H1 (cell line): ENCODE results near the gene OPCML. TPM values are rescaled to one million over a fixed set of nuclear protein-coding genes. Genes with fewer than 3 reads are reported as not detected.

Experiments
- CTCF ChIA-PET: fragments of 300-600 bp; sonication (Branson Sonifier 250); formaldehyde crosslinking; loops from one replicate; lab custom pipeline; 2021; ENCODE audit not compliant: partially characterized antibody; lab: Charles Lee
- POLR2A ChIA-PET: fragments of 300-600 bp; sonication (Branson Sonifier 250); formaldehyde crosslinking; loops from one replicate; lab custom pipeline; 2021; ENCODE audit warnings: inconsistent platforms; ENCODE audit not compliant: partially characterized antibody; lab: Charles Lee
- DNase-seq, 2 experiments: peaks; one replicate each; pipeline versions ENCODE4 v3.0.0 to v3.0.0-alpha.2; 2010 to 2022; ENCODE audit warnings: low spot score in 2 of 2, low read depth in 1 of 2, mixed read lengths in 1 of 2
- FAIRE-seq: peaks from 2 replicates; lab custom pipeline; 2011; peaks lifted over from hg19 to GRCh38; lab: Jason Lieb, UNC
- H2AFZ ChIP-seq: 2 replicates; pipeline ENCODE4 v1.8.1; 2012; ENCODE audit warnings: low read length, inconsistent platforms
- H2AK5ac ChIP-seq: 2 replicates; pipeline ENCODE4 v1.6.1; 2013; ENCODE audit warnings: low read depth, low read length
- H2BK120ac ChIP-seq: replicated peaks from 2 replicates; pipeline ENCODE3; 2013; ENCODE audit warnings: low read depth, low read length, inconsistent platforms
- H2BK12ac ChIP-seq: 2 replicates; pipeline ENCODE4 v1.6.1; 2013; ENCODE audit warnings: low read depth, low read length
- H2BK15ac ChIP-seq: 2 replicates; pipeline ENCODE4 v1.6.1; 2013; ENCODE audit warnings: low read length
- H2BK20ac ChIP-seq: 2 replicates; pipeline ENCODE4 v1.6.1; 2013; ENCODE audit warnings: low read length
- H2BK5ac ChIP-seq: 2 replicates; pipeline ENCODE4 v1.6.1; 2013; ENCODE audit warnings: low read depth, low read length
- H3K14ac ChIP-seq: 2 replicates; pipeline ENCODE4 v1.6.1; 2013; ENCODE audit warnings: inconsistent platforms; ENCODE audit not compliant: insufficient read length
- H3K18ac ChIP-seq: 2 replicates; pipeline ENCODE4 v1.6.1; 2013; ENCODE audit warnings: low read length; ENCODE audit errors: extremely low read depth
- H3K23ac ChIP-seq: 2 replicates; pipeline ENCODE4 v1.6.1; 2013; ENCODE audit warnings: inconsistent platforms; ENCODE audit not compliant: insufficient read length
- H3K23me2 ChIP-seq: 2 replicates; pipeline ENCODE4 v1.6.1; 2013; ENCODE audit warnings: low read depth, low read length
- H3K27ac ChIP-seq: 2 replicates; pipeline ENCODE4 v1.6.1; 2011; ENCODE audit warnings: low read depth, low read length, inconsistent platforms
- H3K27me3 ChIP-seq, 4 experiments: replicated peaks in 1 of 4; 1 replicate in 1 of 4; 2 replicates in 3 of 4; pipeline versions ENCODE4 v1.6.1 to v1.8.1; 2011 to 2013; ENCODE audit warnings: low read length in 3 of 4, mild to moderate bottlenecking in 3 of 4, inconsistent platforms in 2 of 4, mixed read lengths in 2 of 4, moderate library complexity in 1 of 4; ENCODE audit not compliant: control insufficient read depth in 3 of 4, insufficient read depth in 3 of 4; ENCODE audit errors: extremely low read depth in 1 of 4
- H3K36me3 ChIP-seq, 4 experiments: 2 replicates each; pipeline versions ENCODE4 v1.6.1 to v1.8.1; 2011 to 2013; ENCODE audit warnings: mild to moderate bottlenecking in 4 of 4, low read length in 3 of 4, moderate library complexity in 2 of 4, control low read depth in 1 of 4, inconsistent platforms in 1 of 4; ENCODE audit not compliant: insufficient read depth in 4 of 4, control insufficient read depth in 2 of 4
- H3K4ac ChIP-seq: replicated peaks from 2 replicates; pipeline ENCODE3; 2013; ENCODE audit warnings: low read length, low read depth, mixed read lengths, inconsistent platforms; ENCODE audit not compliant: insufficient read length
- H3K4me1 ChIP-seq, 4 experiments: replicated peaks in 1 of 4; 1 replicate in 1 of 4; 2 replicates in 3 of 4; pipeline versions ENCODE4 v1.6.1 to v1.8.1; 2011 to 2013; ENCODE audit warnings: low read length in 3 of 4, inconsistent platforms in 2 of 4, mixed read lengths in 1 of 4; ENCODE audit not compliant: insufficient read depth in 4 of 4, control insufficient read depth in 3 of 4
- H3K4me2 ChIP-seq, 2 experiments: 2 replicates each; pipeline versions ENCODE4 v1.6.1 to v1.8.1; 2011 to 2013; ENCODE audit warnings: low read depth in 2 of 2, low read length in 2 of 2, control low read depth in 1 of 2, inconsistent platforms in 1 of 2, mild to moderate bottlenecking in 1 of 2; ENCODE audit not compliant: insufficient read depth in 1 of 2
- H3K4me3 ChIP-seq, 4 experiments: fragments of 200-600, 300-600 bp in 1 of 4; sonication (generic), shearing (Covaris generic), sonication (Bioruptor Twin) in 1 of 4; 2 replicates each; pipeline versions ENCODE4 v1.5.1 to v1.8.1; 2011 to 2016; ENCODE audit warnings: low read length in 4 of 4, low read depth in 3 of 4, control low read depth in 2 of 4, inconsistent platforms in 2 of 4, mild to moderate bottlenecking in 2 of 4, mixed read lengths in 1 of 4, moderate library complexity in 1 of 4; ENCODE audit not compliant: insufficient read depth in 2 of 4; ENCODE audit errors: extremely low read depth in 1 of 4
- H3K56ac ChIP-seq: replicated peaks from 2 replicates; pipeline ENCODE3; 2013; ENCODE audit warnings: low read depth, mild to moderate bottlenecking, mixed read lengths, low read length, inconsistent platforms; ENCODE audit not compliant: insufficient read length
- H3K79me1 ChIP-seq: 2 replicates; pipeline ENCODE4 v1.6.1; 2013; ENCODE audit warnings: low read depth, low read length, control low read depth
- H3K79me2 ChIP-seq, 2 experiments: 2 replicates each; pipeline versions ENCODE4 v1.6.1 to v1.8.1; 2012 to 2013; ENCODE audit warnings: low read length in 2 of 2, mild to moderate bottlenecking in 2 of 2, inconsistent platforms in 1 of 2; ENCODE audit not compliant: insufficient read depth in 2 of 2, control insufficient read depth in 1 of 2
- H3K9ac ChIP-seq, 4 experiments: replicated peaks in 1 of 4; 1 replicate in 1 of 4; 2 replicates in 3 of 4; pipeline versions ENCODE4 v1.6.1 to v1.8.1; 2011 to 2013; ENCODE audit warnings: low read depth in 3 of 4, low read length in 3 of 4, control low read depth in 2 of 4, mild to moderate bottlenecking in 2 of 4, moderate library complexity in 2 of 4, inconsistent platforms in 1 of 4; ENCODE audit errors: extremely low read depth in 1 of 4
- H3K9me3 ChIP-seq, 2 experiments: 2 replicates each; pipeline versions ENCODE4 v1.6.1 to v1.8.1; 2012 to 2013; ENCODE audit warnings: mild to moderate bottlenecking in 2 of 2, moderate library complexity in 2 of 2, control low read depth in 1 of 2, inconsistent platforms in 1 of 2, low read depth in 1 of 2, low read length in 1 of 2, mixed read lengths in 1 of 2; ENCODE audit not compliant: insufficient read depth in 2 of 2
- H4K20me1 ChIP-seq, 2 experiments: replicated peaks in 1 of 2; 2 replicates each; pipeline versions ENCODE3 to v1.8.1; 2011 to 2013; ENCODE audit warnings: inconsistent platforms in 2 of 2, low read length in 2 of 2, mild to moderate bottlenecking in 1 of 2; ENCODE audit not compliant: insufficient read depth in 2 of 2, control insufficient read depth in 1 of 2
- H4K5ac ChIP-seq: 2 replicates; pipeline ENCODE4 v1.6.1; 2013; ENCODE audit warnings: low read length, low read depth, mixed read lengths, inconsistent platforms; ENCODE audit not compliant: insufficient read length
- H4K8ac ChIP-seq: 2 replicates; pipeline ENCODE4 v1.8.0; 2013; ENCODE audit warnings: mild to moderate bottlenecking, moderate library complexity, low read length, inconsistent platforms; ENCODE audit not compliant: insufficient read depth; ENCODE audit errors: extremely low read depth
- H4K91ac ChIP-seq: replicated peaks from 2 replicates; pipeline ENCODE3; 2013; ENCODE audit warnings: low read length, mixed read lengths, inconsistent platforms; ENCODE audit not compliant: insufficient read length
- CBX5 ChIP-seq: fragments of 300-800, 300-1000 bp; sonication (generic); IDR thresholded peaks from 2 replicates; pipeline ENCODE4 v1.7.1; 2016; ENCODE audit warnings: antibody characterized with exemption, low read length, low read depth
- JUND ChIP-seq: IDR thresholded peaks from 2 replicates; pipeline ENCODE4 v1.6.1; 2011; ENCODE audit warnings: mild to moderate bottlenecking, improper control_type of control experiment, low read length
- NRF1 ChIP-seq: IDR thresholded peaks from 2 replicates; pipeline ENCODE4 v1.6.1; 2011; ENCODE audit warnings: mild to moderate bottlenecking, low read depth, low read length, improper control_type of control experiment
- RXRA ChIP-seq: IDR thresholded peaks from 2 replicates; pipeline ENCODE4 v1.6.1; 2011; ENCODE audit warnings: low read depth, mild to moderate bottlenecking, low read length, moderate library complexity; ENCODE audit not compliant: insufficient read depth
- WGBS, 2 experiments: shearing (Covaris generic) in 1 of 2; methylation state at CpG; one replicate each; pipeline versions ENCODE4 v1.1.6 to v1.1.7; 2013 to 2015; ENCODE audit warnings: low lambda C conversion rate in 2 of 2, mixed read lengths in 2 of 2, inconsistent platforms in 1 of 2, low coverage in 1 of 2, missing lambda C conversion rate in 1 of 2; ENCODE audit not compliant: insufficient replicate concordance in 2 of 2, insufficient coverage in 1 of 2, insufficient read length in 1 of 2; ENCODE audit errors: extremely low coverage in 1 of 2, missing lambda C conversion rate in 1 of 2; 5-methylcytosine and 5-hydroxymethylcytosine counted together
- polyA plus RNA-seq, 7 experiments: library from polyadenylated mRNA; depleted of rRNA in 3 of 7; stranded (reverse) in 5 of 7; unstranded in 2 of 7; fragments of >200 nt in 5 of 7; fragments of 200-250 nt in 2 of 7; gene quantifications; 1 replicate in 5 of 7; 2 replicates in 1 of 7; 4 replicates in 1 of 7; pipeline versions ENCODE4 v1.2.1 to v1.2.3, GENCODE V29; 2011 to 2013; ENCODE audit warnings: missing spikeins in 2 of 7, mixed read lengths in 2 of 7
- total RNA-seq: library from RNA; stranded (reverse); fragmentation: NEBNext Ultra II Directional; extraction: Animal tissue kit (Norgen Biotek cat#: 25700); gene quantifications from 2 replicates; pipeline ENCODE4 v1.2.1, GENCODE V29; 2021

The OPCML gene
- total and polyA plus RNA-seq, 2 of the 8 experiments (the other 6 are each of a cell fraction or from before 2014, with no cell fraction given), result 2.3 to 3.1 TPM

GRCh38 chr11:132447761-132448160, 1084.5 kb downstream of the OPCML start:
- no peak overlapping the region for H3K4me3 ChIP-seq
- no peaks in the 10 kb centered on the region for H3K79me2 ChIP-seq
- peak overlapping the region; percentile 11; the same call in 1 of the 2 replicates for H3K18ac ChIP-seq
- H2BK20ac ChIP-seq, result no peak overlapping the region
- H3K4ac ChIP-seq, result no peak overlapping the region
- no peak overlapping the region for H4K5ac ChIP-seq
- H2AFZ ChIP-seq, result no peak overlapping the region
- H2AK5ac ChIP-seq, result no peak overlapping the region
- H2BK120ac ChIP-seq, result no peak overlapping the region
- no peaks in the 10 kb centered on the region for H3K27me3 ChIP-seq
- no peaks in the 10 kb centered on the region for H3K9me3 ChIP-seq
- H3K4me2 ChIP-seq, result no peak overlapping the region
- no peaks in the 10 kb centered on the region for H3K36me3 ChIP-seq
- no peak overlapping the region for H2BK15ac ChIP-seq
- no peak overlapping the region for H2BK5ac ChIP-seq
- CTCF ChIA-PET, result interaction anchor here (0.6 to 1.9 kb wide), 6 partner anchors 11 to 496 kb away, joined by 3 to 13 read pairs (median 4); no protein-coding TSS in a partner anchor
- no peak overlapping the region for H3K56ac ChIP-seq
- 100% methylated on average over 1 of the region's 1 CpG; no CpG with 5 or more reads in 1 of the 2 experiments for WGBS, 2 experiments
- H3K23ac ChIP-seq, result no peak overlapping the region
- no peaks in the 10 kb centered on the region for H3K23me2 ChIP-seq
- DNase-seq (no peak), FAIRE-seq (no peak)
- H4K20me1 ChIP-seq, result no peaks in the 10 kb centered on the region
- H3K4me1 ChIP-seq, result peaks cover 1 to 15% (median 7%) of the 10 kb centered on the region in 4 experiments; a peak in 6 of 7 replicates
- TF ChIP-seq RXRA, result no peak
- no peak for TF ChIP-seq NRF1
- no peak for TF ChIP-seq CBX5
- no peak for TF ChIP-seq JUND
- H4K91ac ChIP-seq, result no peak overlapping the region
- H3K9ac ChIP-seq, result no peak overlapping the region
- H3K79me1 ChIP-seq, result no peaks in the 10 kb centered on the region
- no peak overlapping the region for H3K27ac ChIP-seq
- POLR2A ChIA-PET, result no interaction called here
- H2BK12ac ChIP-seq, result no peak overlapping the region; the same call in 1 of the 2 replicates
- H4K8ac ChIP-seq, result no peak overlapping the region
- H3K14ac ChIP-seq, result no peak overlapping the region
